Activated CD4-positive, alpha-beta T cell treated with anti-CD3 and anti-CD28 coated beads, Interleukin-10, Interleukin-2, amounts not matched to agents 100 ng/mL and 50 ng/mL, durations not matched to agents 16 hours and 8 hours (primary cell): Measurements from ENCODE around the gene RNF157.

Source experiments
- DNase-seq: peaks from one replicate; pipeline ENCODE4 v3.0.0-alpha.2; 2020

RNF157 gene

DNA sequence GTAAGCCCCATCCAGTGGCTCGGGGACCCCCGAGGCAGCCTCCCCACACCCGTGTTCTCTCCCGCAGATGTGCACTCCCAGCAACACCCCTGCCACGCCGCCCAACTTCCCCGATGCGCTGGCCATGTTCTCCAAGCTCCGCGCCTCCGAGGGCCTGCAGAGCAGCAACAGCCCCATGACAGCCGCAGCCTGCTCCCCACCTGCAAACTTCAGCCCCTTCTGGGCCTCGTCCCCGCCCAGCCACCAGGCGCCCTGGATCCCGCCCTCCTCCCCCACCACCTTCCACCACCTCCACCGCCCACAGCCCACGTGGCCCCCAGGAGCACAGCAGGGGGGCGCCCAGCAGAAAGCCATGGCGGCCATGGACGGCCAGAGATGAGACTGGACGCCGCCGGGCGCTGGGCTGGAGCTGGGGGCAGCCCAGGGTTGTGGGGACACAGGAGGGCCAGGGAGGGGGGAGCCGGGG lies 29.9 kb upstream of the RNF157 start:
- no peak for DNase-seq

DNA sequence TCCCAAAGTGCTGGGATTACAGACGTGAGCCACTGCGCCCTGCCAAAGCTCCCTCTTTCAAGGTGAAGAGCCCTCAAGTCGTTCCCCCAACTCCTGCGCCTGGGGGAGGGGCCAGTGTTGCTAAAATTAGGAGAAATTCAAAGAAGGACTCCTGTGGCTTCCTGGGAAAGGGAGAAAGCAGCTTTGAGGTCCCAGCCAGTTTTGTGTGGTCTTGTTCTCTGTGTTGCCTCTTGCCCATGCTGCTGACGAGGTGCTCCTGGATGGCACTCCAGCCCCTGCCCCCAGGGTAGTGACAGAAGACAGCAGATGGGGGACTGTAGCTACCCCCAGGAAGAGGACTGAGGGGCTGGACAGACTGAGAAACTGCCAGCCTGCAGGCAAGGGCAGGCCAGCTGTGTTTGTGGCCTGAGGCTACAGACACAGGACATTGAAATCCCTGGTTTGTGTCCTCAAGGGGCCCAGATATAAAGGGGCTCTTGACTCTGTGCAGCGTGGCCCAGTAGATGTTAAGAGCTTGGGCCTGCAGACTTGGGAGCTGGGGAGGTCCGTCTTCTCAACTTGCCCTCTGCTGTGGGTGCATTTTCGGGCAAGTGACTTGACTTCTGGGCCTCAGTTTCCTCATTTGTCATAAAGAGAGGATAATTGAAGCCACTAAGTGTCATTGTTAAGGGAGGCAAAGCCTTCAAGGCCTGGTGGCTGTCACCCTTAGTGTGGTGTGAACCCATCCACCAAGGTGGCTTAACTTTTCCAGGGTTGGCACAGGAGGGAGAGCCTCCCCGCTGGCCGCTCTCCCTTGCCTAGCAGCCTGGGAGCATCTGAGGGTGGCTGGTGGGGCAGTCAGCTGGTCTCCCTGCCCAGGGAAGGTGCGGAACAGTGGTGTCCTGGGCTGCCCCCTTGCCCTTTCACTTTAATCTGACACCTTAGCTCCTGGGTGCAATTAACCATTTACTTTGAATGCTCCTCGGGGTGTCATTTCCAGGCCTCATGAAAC lies 29.0 kb upstream of the RNF157 start:
- no peak for DNase-seq

DNA sequence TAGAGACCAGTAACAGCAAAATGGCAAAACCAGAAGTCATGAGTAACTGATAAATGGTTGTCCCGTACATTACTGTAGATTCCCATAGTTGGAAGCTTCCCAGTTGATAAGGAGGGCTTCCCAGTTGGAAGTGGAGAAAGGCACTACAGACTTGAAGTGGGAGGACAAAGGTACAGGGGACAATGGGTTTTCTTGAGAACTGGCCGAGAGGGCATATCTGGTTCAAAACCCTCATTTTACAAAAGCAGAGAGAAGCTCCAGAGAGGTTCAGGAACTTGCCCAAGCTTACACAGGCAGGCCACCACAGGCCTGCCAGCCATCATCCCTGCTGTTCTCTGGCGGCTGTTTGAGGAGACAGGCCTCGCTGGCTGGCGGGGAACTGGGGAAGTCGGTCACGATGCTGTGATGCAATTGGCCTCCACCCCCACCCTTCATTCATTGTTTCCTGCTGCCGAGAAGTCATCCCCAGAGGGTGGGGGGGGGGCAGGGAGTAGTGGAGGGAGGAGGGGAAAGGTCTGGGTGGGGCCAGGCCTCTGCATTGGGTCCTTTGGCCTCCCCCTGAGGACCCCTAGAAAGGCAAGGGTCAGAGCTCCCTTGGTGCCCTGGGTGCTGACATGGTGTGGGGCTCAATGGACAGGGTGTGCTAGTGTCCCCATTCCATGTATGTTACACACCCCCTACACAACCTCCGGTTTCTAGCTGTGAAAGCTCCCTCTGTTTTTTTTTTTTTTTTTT lies 27.9 kb upstream of the RNF157 start:
- peak; percentile 90 for DNase-seq

DNA sequence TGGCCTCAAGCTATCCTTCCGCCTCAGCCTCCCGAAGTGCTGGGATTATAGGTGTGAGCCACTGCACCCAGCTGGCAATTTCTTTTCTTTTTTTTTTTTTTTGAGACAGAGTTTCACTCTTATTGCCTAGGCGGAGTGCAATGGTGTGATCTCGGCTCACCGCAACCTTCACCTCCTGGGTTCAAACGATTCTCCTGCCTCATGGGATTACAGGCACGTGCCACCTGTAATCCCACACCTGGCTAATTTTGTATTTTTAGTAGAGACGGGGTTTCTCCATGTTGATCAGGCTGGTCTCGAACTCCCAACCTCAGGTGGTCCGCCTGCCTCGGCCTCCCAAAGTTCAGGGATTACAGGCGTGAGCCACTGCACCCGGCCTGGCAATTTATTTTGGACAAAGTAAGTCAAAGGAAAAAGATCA lies 27.3 kb upstream of the RNF157 start:
- peak; percentile 57 for DNase-seq

DNA sequence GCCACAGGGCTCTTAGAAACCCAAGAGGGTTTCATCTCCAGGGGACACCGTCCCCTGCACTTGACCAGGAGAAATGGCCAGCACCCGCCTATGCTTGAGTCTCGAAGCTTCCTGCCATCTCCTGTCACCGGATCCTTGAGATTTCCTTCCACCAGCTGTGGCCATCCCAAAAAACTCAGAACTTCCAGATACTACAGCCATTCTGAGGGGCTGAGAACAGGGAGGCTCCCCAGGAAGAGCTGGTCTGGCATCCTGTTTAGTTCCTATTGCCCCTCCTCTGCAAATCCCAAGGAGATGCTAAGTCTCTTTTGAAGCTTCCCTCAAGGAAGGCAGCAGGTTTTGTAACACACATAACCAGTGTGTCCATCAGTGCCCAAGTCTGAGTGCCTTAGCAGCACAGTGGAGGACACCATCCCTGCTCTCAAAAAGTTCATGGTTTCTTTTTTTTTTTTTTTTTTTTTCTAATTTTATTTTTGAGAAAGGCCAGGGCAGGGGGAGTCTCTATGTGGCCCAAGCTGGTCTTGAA lies 26.8 kb upstream of the RNF157 start:
- DNase-seq = no peak

DNA sequence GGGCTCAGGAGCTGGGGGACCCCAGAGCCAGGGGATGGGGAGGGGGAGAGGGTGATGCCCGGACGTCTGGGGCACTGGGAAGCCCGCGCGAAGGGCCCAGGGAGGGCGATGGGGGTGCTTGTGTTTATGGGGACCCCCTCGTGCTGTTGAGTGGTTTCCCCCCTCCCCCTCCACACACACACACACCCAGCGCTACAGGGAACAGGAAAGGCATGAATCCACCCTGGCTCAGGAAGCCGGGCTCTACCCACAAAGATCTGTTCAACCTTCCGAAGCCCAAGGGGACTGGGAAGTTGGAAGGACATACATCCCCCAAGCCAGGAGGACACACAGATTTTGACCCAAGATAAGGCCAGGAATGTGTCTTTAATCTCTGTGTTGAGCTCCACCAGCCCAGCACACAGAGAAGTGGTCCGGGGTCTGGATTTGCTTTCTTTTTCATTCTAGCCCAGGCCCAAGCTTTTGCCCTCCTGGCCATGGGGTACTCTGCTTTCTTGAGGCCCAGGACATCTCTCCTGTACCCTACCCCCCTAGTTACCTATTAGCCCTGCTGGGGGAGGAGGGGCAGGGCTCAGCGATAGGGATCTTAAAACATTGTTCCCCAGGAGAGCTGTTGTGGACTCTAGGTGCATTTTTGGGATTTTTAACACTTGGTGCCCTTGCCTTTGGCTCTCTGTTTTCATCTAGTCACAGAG lies 26.1 kb upstream of the RNF157 start:
- DNase-seq = peak; percentile 50

DNA sequence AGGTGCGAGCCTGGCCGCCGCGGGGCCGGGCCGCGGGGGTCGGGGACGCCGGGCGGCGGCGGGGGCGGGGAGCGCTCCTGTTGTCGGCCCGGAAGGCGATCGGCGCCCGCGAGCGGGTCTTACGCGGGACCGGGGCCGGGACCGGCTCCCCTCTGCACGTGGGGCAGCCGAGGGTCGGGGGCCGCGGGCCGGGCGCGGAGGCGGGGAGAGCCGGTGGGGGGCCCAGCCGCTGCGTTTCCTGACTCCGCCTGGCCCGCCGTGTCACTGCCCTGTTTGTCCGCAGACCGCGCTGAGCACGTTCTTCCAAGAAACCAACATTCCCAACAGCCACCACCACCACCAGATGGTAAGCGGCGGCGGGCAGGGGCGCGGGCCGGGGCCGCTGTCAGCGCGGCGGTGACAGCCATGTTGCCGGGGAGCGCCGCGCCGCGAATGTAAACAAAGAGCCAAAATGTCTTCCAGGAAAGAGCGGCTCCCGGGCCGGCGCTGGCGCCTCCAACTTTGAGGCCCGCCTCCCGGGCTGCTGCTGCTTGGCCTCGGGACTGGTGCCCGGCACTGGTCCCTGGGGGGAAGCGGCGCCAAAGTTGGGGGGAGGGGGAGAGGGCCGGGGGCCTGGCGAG lies 25.4 kb upstream of the RNF157 start:
- DNase-seq = peak; percentile 62

DNA sequence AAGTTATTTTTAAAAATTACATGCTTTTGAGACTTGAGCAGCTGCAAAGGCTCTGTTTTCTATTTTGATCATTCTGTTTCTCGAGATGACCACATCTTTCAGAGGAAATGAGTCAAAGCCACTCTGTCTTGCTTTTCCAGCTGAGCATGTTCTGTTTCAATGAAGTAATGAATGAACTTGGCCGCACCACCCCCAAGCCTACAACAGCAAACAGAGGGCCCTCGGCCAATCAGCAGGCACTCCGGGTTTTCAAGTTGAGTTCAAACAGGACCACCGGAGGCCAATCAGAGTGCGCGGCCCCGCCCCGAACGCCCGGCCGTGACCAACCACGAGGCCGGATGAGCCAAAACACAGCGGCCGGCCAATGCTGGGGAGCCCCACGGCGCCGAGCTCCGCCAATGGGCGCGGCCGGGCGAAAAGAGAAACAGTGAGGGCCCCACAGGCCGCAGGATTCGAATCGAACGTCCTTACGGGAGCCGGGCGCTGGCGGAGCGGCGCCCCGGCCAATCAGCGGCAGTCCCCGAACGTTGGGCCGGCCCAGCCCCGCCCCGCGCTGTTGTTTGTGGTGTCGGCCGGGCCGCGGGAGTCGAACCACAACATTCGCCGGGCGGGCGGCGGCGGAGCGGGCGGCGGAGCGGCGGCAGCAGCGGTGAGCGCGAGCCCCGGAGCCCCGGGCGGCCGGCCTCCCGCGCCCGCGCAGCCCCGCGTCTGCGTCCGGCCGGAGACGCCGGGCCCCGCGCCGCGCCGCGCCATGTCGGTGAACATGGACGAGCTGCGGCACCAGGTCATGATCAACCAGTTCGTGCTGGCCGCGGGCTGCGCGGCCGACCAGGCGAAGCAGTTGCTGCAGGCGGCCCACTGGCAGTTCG lies 24.7 kb upstream of the RNF157 start, which contains the start of gene UBALD2:
TSS of gene UBALD2 (plus strand) at position 594 of the 869 bp plus-strand sequence. CDS start at position 752, 158 bp downstream.
- DNase-seq = peak; percentile 100

DNA sequence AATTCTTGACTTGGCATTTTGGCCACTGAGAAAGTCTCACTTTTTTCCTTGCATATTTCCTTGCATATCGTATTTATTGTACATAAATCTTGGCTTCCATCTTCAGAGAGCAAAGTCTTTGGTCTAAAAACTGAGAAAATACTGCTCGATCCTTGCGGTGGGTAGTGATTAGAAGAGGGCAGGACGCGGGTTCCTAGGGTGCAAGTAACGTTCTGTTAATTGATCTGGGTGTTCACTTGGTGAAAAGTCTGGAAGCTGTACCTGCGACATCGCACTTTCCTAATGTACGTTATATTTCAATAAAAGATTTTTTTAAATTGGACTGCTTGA lies 24.1 kb upstream of the RNF157 start:
- DNase-seq = no peak

DNA sequence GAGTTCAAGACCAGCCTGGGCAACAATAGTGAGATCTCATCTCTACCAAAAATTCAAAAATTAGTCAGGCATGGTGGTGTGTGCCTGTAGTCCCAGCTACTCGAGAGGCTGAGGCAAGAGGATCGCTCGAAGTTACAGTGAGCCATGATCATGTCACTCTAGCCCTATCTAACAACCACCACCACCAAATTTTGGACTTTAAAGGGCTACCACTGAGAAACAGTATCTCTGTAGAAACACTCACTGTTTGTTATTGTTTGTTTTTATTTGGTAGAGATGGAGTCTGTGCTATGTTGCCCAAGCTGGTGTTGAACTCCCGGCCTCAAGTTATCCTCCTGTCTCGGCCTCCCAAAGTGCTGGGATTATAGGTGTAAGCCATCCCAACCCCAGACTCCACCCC lies 23.6 kb upstream of the RNF157 start:
- DNase-seq = no peak

DNA sequence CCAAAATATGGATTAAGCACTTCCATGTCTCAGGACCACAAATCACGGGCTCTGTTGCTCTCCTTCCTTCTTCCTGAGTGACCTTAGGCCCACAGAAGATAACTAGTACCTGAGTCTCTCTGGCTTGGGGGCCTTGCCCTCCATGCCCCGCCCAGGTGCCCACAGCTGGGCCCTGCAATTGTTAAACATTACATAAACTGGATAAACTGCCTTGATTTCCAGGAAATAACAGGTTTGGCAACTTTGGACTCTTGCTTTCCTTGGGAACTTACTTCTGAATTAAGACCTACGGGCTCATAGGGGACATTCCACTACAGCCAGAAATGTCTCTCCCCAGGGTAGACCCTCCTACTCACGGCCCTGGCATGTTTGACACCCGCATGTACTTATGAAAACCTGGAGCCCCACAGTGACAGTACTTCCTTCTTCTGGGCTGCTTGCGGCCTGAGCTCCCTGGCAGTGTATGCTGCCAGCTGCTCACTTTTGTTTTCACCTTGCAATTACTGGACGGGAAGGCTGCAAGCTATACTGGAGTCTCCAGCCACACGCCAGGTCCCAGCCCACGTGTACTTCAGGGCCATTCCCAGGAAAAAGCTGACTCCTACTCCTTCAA lies 22.5 kb upstream of the RNF157 start:
- DNase-seq = peak; percentile 62

DNA sequence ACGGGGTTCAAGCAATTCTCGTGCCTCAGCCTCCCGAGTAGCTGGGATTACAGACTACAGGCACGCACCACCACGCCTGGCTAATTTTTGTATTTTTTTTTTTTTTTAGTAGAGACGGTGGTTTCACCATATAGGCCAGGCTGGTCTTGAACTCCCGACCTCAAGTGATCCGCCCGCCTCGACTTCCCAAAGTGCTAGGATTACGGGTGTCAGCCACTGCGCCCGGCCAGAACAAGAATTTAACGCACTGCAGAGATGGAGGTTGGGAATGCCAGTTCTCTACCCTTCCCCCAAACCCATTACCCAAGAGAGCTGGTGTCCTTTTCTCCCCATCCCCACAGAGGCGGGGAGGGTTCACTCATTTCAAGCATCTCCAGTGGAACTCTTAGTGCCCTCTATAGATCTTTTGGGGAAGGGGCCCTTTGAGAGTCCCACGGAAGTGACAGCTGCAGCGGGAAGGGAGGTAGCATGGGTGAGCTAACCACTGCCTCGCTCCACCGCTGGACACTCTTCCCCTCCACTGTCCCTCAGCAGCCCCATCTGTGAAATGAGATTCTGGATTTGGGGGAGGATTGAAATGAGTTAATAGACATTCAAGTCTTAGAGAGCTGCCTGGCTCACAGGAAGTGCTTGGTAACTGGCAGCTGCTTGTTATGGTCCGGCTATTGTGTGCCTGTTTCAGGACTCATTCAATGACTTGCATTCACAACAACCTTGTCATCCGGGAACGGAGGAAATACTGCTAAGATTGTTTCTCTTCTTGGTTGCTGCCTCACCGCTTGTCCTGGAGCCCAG lies 21.3 kb upstream of the RNF157 start:
- DNase-seq = peak; percentile 70

DNA sequence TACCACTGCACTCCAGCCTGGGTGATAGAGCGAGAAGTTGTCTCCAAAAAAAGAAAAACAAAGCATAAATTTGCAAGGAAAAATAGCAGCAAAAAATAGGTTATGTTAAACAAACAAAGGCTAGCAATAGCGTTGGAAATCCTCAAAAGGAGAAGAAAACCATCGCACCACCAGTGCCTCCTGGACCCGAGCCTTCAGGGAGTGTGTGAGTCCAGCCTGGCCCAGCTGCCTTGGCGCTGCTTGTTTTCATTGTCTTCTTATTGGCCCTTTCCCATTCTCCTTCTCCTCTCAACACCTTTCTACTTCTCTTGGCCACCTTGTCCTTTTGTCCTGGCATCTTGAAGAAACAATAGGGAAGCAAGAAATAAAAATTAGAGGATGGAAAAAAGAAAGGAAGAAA lies 20.4 kb upstream of the RNF157 start:
- no peak for DNase-seq

DNA sequence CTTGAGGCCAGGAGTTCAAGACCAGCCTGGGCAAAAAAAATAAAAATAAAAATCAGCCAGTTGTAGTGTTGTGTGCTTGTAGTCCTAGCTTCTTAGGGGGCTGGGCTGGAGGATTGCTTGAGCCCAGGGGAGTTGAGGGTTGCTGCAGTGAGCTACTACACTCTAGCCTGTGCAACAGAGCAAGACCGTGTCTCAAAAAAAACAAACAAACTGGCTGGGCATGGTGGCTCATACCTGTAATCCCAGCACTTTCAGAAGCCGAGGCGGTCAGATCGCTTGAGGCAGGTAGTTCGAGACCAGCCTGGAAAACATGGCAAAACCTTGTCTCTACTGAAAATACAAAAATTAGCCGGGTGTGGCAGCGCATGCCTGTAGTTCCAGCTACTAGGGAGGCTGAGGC lies 19.9 kb upstream of the RNF157 start:
- no peak for DNase-seq

DNA sequence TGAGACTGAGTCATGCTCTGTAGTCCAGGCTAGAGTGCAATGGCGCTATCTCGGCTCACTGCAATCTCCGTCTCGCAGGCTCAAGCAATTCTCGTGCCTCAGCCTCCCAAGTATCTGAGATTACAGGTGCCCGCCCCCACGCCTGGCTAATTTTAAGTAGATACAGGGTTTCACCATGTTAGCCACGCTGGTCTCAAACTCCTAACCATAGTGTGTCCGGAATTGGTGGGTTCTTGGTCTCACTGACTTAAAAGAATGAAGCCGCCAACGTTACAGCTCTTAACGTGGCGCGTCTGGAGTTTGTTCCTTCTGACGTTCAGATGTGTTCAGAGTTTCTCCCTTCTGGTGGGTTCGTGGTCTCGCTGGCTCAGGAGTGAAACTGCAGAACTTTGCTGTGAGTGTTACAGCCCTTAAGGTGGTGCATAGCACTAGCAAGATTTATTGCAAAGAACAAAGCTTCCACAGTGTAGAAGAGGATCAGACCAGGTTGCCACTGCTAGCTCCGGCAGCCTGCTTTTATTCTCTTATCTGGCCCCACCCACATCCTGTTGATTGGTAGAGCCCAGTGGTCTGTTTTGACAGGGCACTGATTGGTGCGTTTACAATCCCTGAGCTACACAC lies 16.2 kb upstream of the RNF157 start:
- peak; percentile 72 for DNase-seq

DNA sequence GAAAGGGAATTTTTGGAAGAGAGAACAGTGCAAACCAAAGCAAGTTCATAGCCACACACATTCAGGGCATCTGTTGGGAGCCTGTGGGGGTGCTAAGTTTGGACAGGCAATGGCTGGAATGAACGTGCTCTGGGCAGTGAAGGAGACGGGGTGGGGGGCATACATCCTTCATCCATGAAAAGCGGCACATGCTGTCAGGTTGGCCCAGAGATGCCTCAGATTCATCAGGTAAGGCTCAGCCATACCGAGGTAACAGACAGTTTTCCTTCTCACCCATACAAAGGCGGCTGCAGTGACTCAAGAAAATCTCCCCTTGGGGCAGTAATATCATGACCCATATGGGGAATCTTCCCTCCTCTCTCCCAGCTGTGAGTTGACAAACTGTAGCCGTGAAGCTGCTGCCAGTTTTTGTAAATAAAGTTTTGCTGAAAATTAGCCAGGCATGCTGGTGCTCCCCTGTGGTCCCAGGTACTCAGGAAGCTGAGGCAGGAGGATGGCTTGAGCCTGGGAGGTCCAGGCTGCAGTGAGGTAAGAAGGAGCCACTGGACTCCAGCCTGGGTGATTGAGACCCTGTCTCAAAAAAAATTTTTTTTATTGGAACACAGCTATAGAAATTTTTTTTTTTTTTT lies 15.6 kb upstream of the RNF157 start:
- no peak for DNase-seq

DNA sequence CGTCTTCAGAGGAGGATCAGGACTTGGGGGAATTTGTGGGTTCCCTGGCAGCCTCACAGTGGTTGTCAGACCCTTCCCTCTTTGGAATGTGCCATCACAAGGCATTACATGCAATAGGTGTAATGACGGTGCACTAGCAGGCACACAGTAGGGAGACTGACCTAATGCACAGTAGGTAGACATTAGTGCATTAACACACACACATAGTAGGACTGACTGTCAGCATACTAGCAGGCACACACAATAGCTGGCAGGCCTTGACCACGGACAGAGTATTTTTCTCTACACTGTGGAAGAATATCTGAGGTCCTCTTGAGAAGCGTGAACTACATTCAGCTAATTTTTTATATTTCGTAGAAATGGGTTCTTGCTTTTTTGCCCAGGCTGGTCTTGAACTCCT lies 14.0 kb upstream of the RNF157 start:
- DNase-seq = no peak

DNA sequence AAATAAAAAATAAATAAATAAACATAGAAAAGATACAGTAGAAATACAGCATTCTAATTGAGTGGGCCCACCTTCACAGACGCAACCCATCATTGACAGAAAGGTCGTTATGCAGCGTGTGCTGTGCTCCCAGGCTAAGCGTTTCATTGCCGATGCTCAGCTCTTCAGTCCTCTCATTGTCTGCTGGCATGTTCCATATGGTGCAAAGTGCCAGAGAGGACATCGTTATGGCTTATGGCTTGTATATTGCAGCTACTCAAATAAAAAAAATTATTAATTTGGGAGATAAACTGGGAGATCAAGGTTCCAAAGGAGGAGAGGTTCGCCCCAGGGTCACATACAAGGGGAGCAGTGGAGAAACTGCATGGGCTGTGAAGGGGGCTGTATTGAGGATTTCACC lies 13.5 kb upstream of the RNF157 start:
- DNase-seq = no peak
